Fibroblast of skin of left biceps (primary cell): ENCODE measurements around the gene MAP3K8.
A peak's percentile ranks its signal among the peaks of the same experiment; 100 is the strongest.
"Not testable (repeated sequence)": the region's sequence is repeated elsewhere in the genome, so short reads cannot be mapped to it uniquely, and the experiment has no call there.

ENCODE experiments used
- DNase-seq, 2 experiments: peaks; one replicate each; pipeline ENCODE4 v3.0.0-alpha.2; 2013; ENCODE audit warnings: low read depth in 2 of 2

The MAP3K8 gene

GRCh38 chr10:30447125-30447799 is 13.3 kb downstream of the MAP3K8 start:
- no peak for DNase-seq

GRCh38 chr10:30448092-30448491 is 14.1 kb downstream of the MAP3K8 start:
- no peak for DNase-seq

- DNase-seq, result no peak
These were observed 20.0 kb downstream of the MAP3K8 start for GRCh38 chr10:30453764-30454527.

- peak; percentile 95 to 96 for DNase-seq
These were observed 20.9 kb downstream of the MAP3K8 start for GRCh38 chr10:30454744-30455510.

GRCh38 chr10:30455816-30456215 is 21.8 kb downstream of the MAP3K8 start:
- no peak for DNase-seq

- no peak for DNase-seq
These were observed 22.3 kb downstream of the MAP3K8 start for GRCh38 chr10:30456266-30456665.

GRCh38 chr10:30459283-30459682 is 25.3 kb downstream of the MAP3K8 start:
- no peak for DNase-seq

- no peak for DNase-seq
These were observed 26.1 kb downstream of the MAP3K8 start for GRCh38 chr10:30460121-30460520.

GRCh38 chr10:30462513-30462912 is 28.5 kb downstream of the MAP3K8 start:
- DNase-seq, result no peak

- no peak for DNase-seq
These were observed 30.0 kb downstream of the MAP3K8 start for GRCh38 chr10:30463944-30464451.

GRCh38 chr10:30464675-30465074 is 30.7 kb downstream of the MAP3K8 start:
- no peak for DNase-seq

- DNase-seq, result no peak
These were observed 32.5 kb downstream of the MAP3K8 start for GRCh38 chr10:30466445-30466844.

GRCh38 chr10:30467651-30468338 is 33.8 kb downstream of the MAP3K8 start:
- no peak for DNase-seq

GRCh38 chr10:30472414-30473155 is 38.6 kb downstream of the MAP3K8 start:
- no peak for DNase-seq

GRCh38 chr10:30475515-30475914 is 41.5 kb downstream of the MAP3K8 start:
- DNase-seq, result not testable (repeated sequence)

- no peak for DNase-seq
These were observed 42.6 kb downstream of the MAP3K8 start for GRCh38 chr10:30476511-30477155.

GRCh38 chr10:30479513-30479912 is 45.5 kb downstream of the MAP3K8 start:
- not testable (repeated sequence) for DNase-seq

- DNase-seq, result no peak
These were observed 47.6 kb downstream of the MAP3K8 start for GRCh38 chr10:30481603-30482002.

GRCh38 chr10:30488316-30488715 is 54.3 kb downstream of the MAP3K8 start:
- DNase-seq, result no peak

- no peak for DNase-seq
These were observed 55.4 kb downstream of the MAP3K8 start for GRCh38 chr10:30489346-30489745.
